ENCODE measurements around the gene VEGFB. TPM values are rescaled to one million over a fixed set of nuclear protein-coding genes. Genes with fewer than 3 reads are reported as not detected.

The VEGFB gene
- total RNA-seq, 1 experiment from 2014 or later = 61.7 TPM

GRCh38 chr11:64255135-64256128, 21.0 kb downstream of the VEGFB start:
- H3K27ac Mint-ChIP-seq (ENCODE audit: unreplicated experiment) = no peak overlapping the region
- peaks cover 8% of the 10 kb centered on the region for H3K4me1 Mint-ChIP-seq (ENCODE audit: low read depth, unreplicated experiment)
- POLR2A ChIA-PET = no interaction called here
- H3K9me3 ChIP-seq = no peaks in the 10 kb centered on the region
- TF ChIP-seq, protein P1, sequence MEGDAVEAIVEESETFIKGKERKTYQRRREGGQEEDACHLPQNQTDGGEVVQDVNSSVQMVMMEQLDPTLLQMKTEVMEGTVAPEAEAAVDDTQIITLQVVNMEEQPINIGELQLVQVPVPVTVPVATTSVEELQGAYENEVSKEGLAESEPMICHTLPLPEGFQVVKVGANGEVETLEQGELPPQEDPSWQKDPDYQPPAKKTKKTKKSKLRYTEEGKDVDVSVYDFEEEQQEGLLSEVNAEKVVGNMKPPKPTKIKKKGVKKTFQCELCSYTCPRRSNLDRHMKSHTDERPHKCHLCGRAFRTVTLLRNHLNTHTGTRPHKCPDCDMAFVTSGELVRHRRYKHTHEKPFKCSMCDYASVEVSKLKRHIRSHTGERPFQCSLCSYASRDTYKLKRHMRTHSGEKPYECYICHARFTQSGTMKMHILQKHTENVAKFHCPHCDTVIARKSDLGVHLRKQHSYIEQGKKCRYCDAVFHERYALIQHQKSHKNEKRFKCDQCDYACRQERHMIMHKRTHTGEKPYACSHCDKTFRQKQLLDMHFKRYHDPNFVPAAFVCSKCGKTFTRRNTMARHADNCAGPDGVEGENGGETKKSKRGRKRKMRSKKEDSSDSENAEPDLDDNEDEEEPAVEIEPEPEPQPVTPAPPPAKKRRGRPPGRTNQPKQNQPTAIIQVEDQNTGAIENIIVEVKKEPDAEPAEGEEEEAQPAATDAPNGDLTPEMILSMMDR (IDR thresholded peaks at IDR 0.05; ENCODE audit: insufficient read depth in 1 of 2, low read depth in 1 of 2, low read length in 1 of 2, severe bottlenecking in 1 of 2, unreplicated experiment in 1 of 2) = no peak
- no peaks in the 10 kb centered on the region for H3K9me3 Mint-ChIP-seq (ENCODE audit: unreplicated experiment)
- no peak overlapping the region for H3K4me3 Mint-ChIP-seq (ENCODE audit: unreplicated experiment)
- no peaks in the 10 kb centered on the region for H3K27me3 Mint-ChIP-seq (ENCODE audit: insufficient read depth, unreplicated experiment)
- H3K4me1 ChIP-seq = peaks cover 7% of the 10 kb centered on the region
- no peaks in the 10 kb centered on the region for H3K27me3 ChIP-seq (replicated peaks; ENCODE audit: control insufficient read depth, insufficient read depth, low read length)
- BruUV-seq (replicated peaks) = no TSS peak
- intact Hi-C loops (cut with micrococcal nuclease; ENCODE audit: unreplicated experiment) = no loop called here
- H3K36me3 ChIP-seq (ENCODE audit: control insufficient read depth, insufficient read depth, low read length) = peaks cover 4% of the 10 kb centered on the region
- DNase-seq = no peak
- CTCF ChIA-PET = no interaction called here
- no peak overlapping the region for H3K4me3 ChIP-seq (ENCODE audit: low read depth, low read length)
- H3K36me3 Mint-ChIP-seq (ENCODE audit: insufficient read depth, unreplicated experiment) = peaks cover 41% of the 10 kb centered on the region

GRCh38 chr11:64256300-64256699, 21.9 kb downstream of the VEGFB start:
- Mint-ChIP-seq H3K4me1 (ENCODE audit: low read depth, unreplicated experiment) (peaks cover 8% of the 10 kb centered on the region), H3K36me3 (ENCODE audit: insufficient read depth, unreplicated experiment) (peaks cover 47% of the 10 kb centered on the region), H3K4me3 (ENCODE audit: unreplicated experiment) (no peak overlapping the region), H3K27ac (ENCODE audit: unreplicated experiment) (no peak overlapping the region), H3K9me3 (ENCODE audit: unreplicated experiment) (no peaks in the 10 kb centered on the region), H3K27me3 (ENCODE audit: insufficient read depth, unreplicated experiment) (no peaks in the 10 kb centered on the region)
- BruUV-seq (replicated peaks) = no TSS peak
- TF ChIP-seq, protein P1 (IDR thresholded peaks at IDR 0.05; ENCODE audit: insufficient read depth in 1 of 2, low read depth in 1 of 2, low read length in 1 of 2, severe bottlenecking in 1 of 2, unreplicated experiment in 1 of 2) = no peak
- intact Hi-C loops (cut with micrococcal nuclease; ENCODE audit: unreplicated experiment) = no loop called here
- H3K4me3 ChIP-seq (ENCODE audit: low read depth, low read length) = no peak overlapping the region
- H3K9me3 ChIP-seq = no peaks in the 10 kb centered on the region
- ChIA-PET CTCF (no interaction called here), POLR2A (no interaction called here)
- peaks cover 3% of the 10 kb centered on the region; the same call in 1 of the 2 replicates for H3K4me1 ChIP-seq
- no peak for DNase-seq
- no peaks in the 10 kb centered on the region for H3K27me3 ChIP-seq (replicated peaks; ENCODE audit: control insufficient read depth, insufficient read depth, low read length)
- H3K36me3 ChIP-seq (ENCODE audit: control insufficient read depth, insufficient read depth, low read length) = peaks cover 4% of the 10 kb centered on the region

DNA sequence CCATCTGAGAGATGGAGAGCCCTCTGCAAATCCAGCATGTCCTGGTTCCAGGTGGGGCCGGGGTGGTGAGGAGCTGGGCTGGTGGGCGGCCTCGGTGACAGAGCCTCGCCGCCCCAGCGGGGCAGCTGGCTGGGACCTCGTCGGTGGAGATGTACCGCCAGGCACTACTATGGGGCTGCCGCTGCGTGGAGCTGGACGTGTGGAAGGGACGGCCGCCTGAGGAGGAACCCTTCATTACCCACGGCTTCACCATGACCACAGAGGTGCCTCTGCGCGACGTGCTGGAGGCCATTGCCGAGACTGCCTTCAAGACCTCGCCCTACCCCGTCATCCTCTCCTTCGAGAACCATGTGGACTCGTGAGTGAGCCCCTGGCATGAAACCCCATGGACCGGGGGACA, 24.0 kb downstream of the VEGFB start:
- Mint-ChIP-seq H3K27ac (ENCODE audit: unreplicated experiment) (no peak overlapping the region), H3K4me3 (ENCODE audit: unreplicated experiment) (no peak overlapping the region), H3K27me3 (ENCODE audit: insufficient read depth, unreplicated experiment) (no peaks in the 10 kb centered on the region), H3K36me3 (ENCODE audit: insufficient read depth, unreplicated experiment) (peaks cover 49% of the 10 kb centered on the region), H3K9me3 (ENCODE audit: unreplicated experiment) (no peaks in the 10 kb centered on the region), H3K4me1 (ENCODE audit: low read depth, unreplicated experiment) (peaks cover 8% of the 10 kb centered on the region)
- Histone ChIP-seq H3K4me3 (ENCODE audit: low read depth, low read length) (no peak overlapping the region), H3K9me3 (no peaks in the 10 kb centered on the region), H3K27me3 (replicated peaks; ENCODE audit: control insufficient read depth, insufficient read depth, low read length) (no peaks in the 10 kb centered on the region), H3K4me1 (no peaks in the 10 kb centered on the region), H3K36me3 (ENCODE audit: control insufficient read depth, insufficient read depth, low read length) (peaks cover 4% of the 10 kb centered on the region)
- DNase-seq = no peak
- ChIA-PET CTCF (no interaction called here), POLR2A (no interaction called here)
- TF ChIP-seq, protein P1 (IDR thresholded peaks at IDR 0.05; ENCODE audit: insufficient read depth in 1 of 2, low read depth in 1 of 2, low read length in 1 of 2, severe bottlenecking in 1 of 2, unreplicated experiment in 1 of 2) = no peak
- no TSS peak for BruUV-seq (replicated peaks)
- intact Hi-C loops (cut with micrococcal nuclease; ENCODE audit: unreplicated experiment) = no loop called here
